HG02610 (cell line): ENCODE data around the gene SRC.

ENCODE experiments used
- ATAC-seq: cut with Tn5 transposase; IDR thresholded peaks from one replicate; pipeline ENCODE4 v1.9.1; 2021; ENCODE audit warnings: mild to moderate bottlenecking, moderate library complexity; ENCODE audit not compliant: unreplicated experiment

The SRC gene

GRCh38 chr20:37421060-37421905 is 75.3 kb downstream of the SRC start:
- no peak for ATAC-seq

GRCh38 chr20:37421988-37422387 is 76.0 kb downstream of the SRC start:
- no peak for ATAC-seq

- ATAC-seq, result no peak
Measured at GRCh38 chr20:37422791-37423286, 76.9 kb downstream of the SRC start.

- ATAC-seq, result no peak
Measured at GRCh38 chr20:37423545-37423944, 77.6 kb downstream of the SRC start.

- no peak for ATAC-seq
Measured at GRCh38 chr20:37424062-37424851, 78.3 kb downstream of the SRC start.

GRCh38 chr20:37425103-37425625 is 79.2 kb downstream of the SRC start:
- ATAC-seq, result no peak

- no peak for ATAC-seq
Measured at GRCh38 chr20:37426106-37426505, 80.2 kb downstream of the SRC start.

- no peak for ATAC-seq
Measured at GRCh38 chr20:37426978-37427377, 81.0 kb downstream of the SRC start.

GRCh38 chr20:37430044-37430443 is 84.1 kb downstream of the SRC start:
- ATAC-seq, result no peak

- no peak for ATAC-seq
Measured at GRCh38 chr20:37430778-37431460, 85.0 kb downstream of the SRC start.

- ATAC-seq, result no peak
Measured at GRCh38 chr20:37431786-37432185, 85.8 kb downstream of the SRC start.

- ATAC-seq, result no peak
Measured at GRCh38 chr20:37432606-37433005, 86.7 kb downstream of the SRC start.

GRCh38 chr20:37435607-37436006 is 89.7 kb downstream of the SRC start:
- no peak for ATAC-seq

- ATAC-seq, result no peak
Measured at GRCh38 chr20:37436527-37437186, 90.7 kb downstream of the SRC start.

GRCh38 chr20:37437676-37438075 is 91.7 kb downstream of the SRC start:
- no peak for ATAC-seq

- no peak for ATAC-seq
Measured at GRCh38 chr20:37438464-37439222, 92.7 kb downstream of the SRC start.

GRCh38 chr20:37439223-37439933 is 93.4 kb downstream of the SRC start:
- no peak for ATAC-seq

- no peak for ATAC-seq
Measured at GRCh38 chr20:37441023-37441422, 95.1 kb downstream of the SRC start.

- no peak for ATAC-seq
Measured at GRCh38 chr20:37442547-37442946, 96.6 kb downstream of the SRC start.
